ENCODE results near the gene AHSA1. TPM values are rescaled to one million over a fixed set of nuclear protein-coding genes. Genes with fewer than 3 reads are reported as not detected.
"Not testable (repeated sequence)": the region's sequence is repeated elsewhere in the genome, so short reads cannot be mapped to it uniquely, and the experiment has no call there.

AHSA1 gene
- polyA plus RNA-seq, 1 donor from 2014 or later: 207 TPM

DNA sequence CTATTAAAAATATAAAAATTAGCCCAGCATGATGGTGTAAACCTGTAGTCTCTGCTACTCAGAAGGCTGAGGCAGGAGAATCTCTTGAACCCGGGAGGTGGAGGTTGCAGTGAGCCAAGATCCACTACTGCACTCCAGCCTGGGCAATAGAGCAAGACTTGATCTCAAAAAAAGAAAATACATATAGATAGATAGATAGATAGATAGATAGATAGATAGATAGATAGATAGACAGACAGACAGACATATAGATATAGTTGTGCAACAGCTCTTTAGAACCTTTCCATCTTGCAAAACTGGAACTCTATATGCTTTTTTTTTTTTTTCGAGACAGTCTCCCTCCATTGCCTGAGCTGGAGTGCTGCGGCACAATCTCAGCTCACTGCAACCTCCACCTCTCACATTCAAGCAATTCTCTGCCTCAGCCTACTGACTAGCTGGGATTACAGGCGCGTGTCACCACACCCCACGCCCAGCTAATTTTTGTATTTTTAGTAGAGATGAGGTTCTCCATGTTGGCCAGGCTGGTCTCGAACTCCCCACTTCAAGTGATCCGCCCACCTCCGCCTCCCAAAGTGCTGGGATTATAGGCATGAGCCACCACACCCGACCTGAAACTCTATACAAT is 42.4 kb upstream of the AHSA1 start:
- not testable (repeated sequence) for H4K20me1 ChIP-seq (ENCODE audit: insufficient read depth); H3K27me3 ChIP-seq (ENCODE audit: insufficient read depth, low read depth, low read length); H3K9me3 ChIP-seq (ENCODE audit: low read length); H2AFZ ChIP-seq (ENCODE audit: low read depth, low read length); H3F3A ChIP-seq (ENCODE audit: insufficient read depth, low read length, poor library complexity, severe bottlenecking); H3K4me3 ChIP-seq (ENCODE audit: low read length); H3K4me2 ChIP-seq (ENCODE audit: low read length); H3K27ac ChIP-seq (ENCODE audit: low read length); H3K9me2 ChIP-seq (ENCODE audit: insufficient read depth, low read length); H3K9ac ChIP-seq (ENCODE audit: low read length); H3K36me3 ChIP-seq (ENCODE audit: insufficient read depth, low read length); H3K79me2 ChIP-seq (replicated peaks; ENCODE audit: insufficient read depth, low read length)

DNA sequence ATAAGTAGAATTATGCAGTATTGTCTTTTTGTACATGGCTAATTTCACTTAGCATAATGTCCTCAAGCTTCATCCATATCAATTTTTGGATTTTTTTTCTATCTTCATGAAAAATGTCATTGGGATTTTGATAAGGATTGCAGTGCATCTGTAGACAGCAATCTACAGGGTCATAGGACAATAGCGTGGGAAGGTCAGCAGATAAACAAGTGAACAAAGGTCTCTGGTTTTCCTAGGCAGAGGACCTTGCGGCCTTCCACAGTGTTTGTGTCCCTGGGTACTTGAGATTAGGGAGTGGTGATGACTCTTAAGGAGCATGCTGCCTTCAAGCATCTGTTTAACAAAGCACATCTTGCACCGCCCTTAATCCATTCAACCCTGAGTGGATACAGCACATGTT is 41.8 kb upstream of the AHSA1 start:
- H3K4me3 ChIP-seq (ENCODE audit: low read length); H3K4me2 ChIP-seq (ENCODE audit: low read length); H3K9me2 ChIP-seq (ENCODE audit: insufficient read depth, low read length); H3K36me3 ChIP-seq (ENCODE audit: insufficient read depth, low read length); H4K20me1 ChIP-seq (ENCODE audit: insufficient read depth); H3K79me2 ChIP-seq (replicated peaks; ENCODE audit: insufficient read depth, low read length); H3K9ac ChIP-seq (ENCODE audit: low read length); H3K9me3 ChIP-seq (ENCODE audit: low read length); H2AFZ ChIP-seq (ENCODE audit: low read depth, low read length); H3K27ac ChIP-seq (ENCODE audit: low read length); H3F3A ChIP-seq (ENCODE audit: insufficient read depth, low read length, poor library complexity, severe bottlenecking); H3K27me3 ChIP-seq (ENCODE audit: insufficient read depth, low read depth, low read length): not testable (repeated sequence)

DNA sequence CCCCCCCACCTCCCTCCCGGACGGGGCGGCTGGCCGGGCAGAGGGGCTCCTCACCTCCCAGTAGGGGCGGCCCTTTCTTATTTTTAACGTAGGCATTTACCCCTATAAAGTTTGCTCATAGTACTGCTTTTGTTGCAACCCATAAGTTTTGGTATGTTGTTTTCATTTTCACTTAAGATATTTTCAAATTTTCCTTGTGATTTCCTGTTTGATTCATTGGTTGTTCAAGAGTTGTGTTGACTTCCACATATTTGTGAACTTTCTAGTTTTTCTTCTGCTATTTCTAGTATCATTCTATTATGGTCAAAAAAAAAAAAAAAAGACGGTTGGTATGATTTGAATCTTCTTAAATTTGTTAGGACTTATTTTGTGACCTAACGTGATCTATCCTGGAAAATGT is 41.1 kb upstream of the AHSA1 start:
- no peak overlapping the region for H3K9ac ChIP-seq (ENCODE audit: low read length)
- H3K27me3 ChIP-seq (ENCODE audit: insufficient read depth, low read depth, low read length): no peaks in the 10 kb centered on the region
- H4K20me1 ChIP-seq (ENCODE audit: insufficient read depth): no peaks in the 10 kb centered on the region
- H3K27ac ChIP-seq (ENCODE audit: low read length): no peak overlapping the region
- no peaks in the 10 kb centered on the region for H3K79me2 ChIP-seq (replicated peaks; ENCODE audit: insufficient read depth, low read length)
- H3K9me2 ChIP-seq (ENCODE audit: insufficient read depth, low read length): no peaks in the 10 kb centered on the region
- H3K4me3 ChIP-seq (ENCODE audit: low read length): no peak overlapping the region
- no peaks in the 10 kb centered on the region for H3F3A ChIP-seq (ENCODE audit: insufficient read depth, low read length, poor library complexity, severe bottlenecking)
- no peaks in the 10 kb centered on the region for H3K9me3 ChIP-seq (ENCODE audit: low read length)
- no peaks in the 10 kb centered on the region for H3K36me3 ChIP-seq (ENCODE audit: insufficient read depth, low read length)
- no peak overlapping the region for H3K4me2 ChIP-seq (ENCODE audit: low read length)
- TF ChIP-seq SMC3 (conservative IDR thresholded peaks at IDR 0.05; ENCODE audit: poor library complexity): no peak
- TF ChIP-seq EZH2 (IDR thresholded peaks at IDR 0.05; ENCODE audit: borderline replicate concordance, insufficient read depth, low read length, poor library complexity, severe bottlenecking): no peak
- no peak overlapping the region for H2AFZ ChIP-seq (ENCODE audit: low read depth, low read length)

DNA sequence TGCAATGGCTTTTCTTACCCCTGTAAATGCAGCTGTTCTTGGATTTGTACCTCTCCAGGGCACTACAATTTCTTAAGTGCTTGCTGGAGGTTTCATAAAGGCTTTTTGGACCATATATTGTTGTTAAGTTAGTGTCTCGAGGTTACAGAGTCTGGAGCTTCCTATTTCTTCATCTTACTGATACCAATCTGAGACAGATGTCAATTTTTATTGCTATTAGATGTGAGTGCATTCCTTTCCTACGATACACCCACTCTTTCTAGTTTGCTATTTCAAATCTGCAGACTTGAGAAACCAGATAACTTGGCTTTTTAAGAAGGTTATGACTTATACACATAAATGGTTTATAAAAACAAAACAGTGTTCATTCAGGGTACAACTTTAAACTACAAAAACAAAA is 36.7 kb upstream of the AHSA1 start:
- Histone ChIP-seq H3F3A (ENCODE audit: insufficient read depth, low read length, poor library complexity, severe bottlenecking) (no peaks in the 10 kb centered on the region), H3K27me3 (ENCODE audit: insufficient read depth, low read depth, low read length) (no peaks in the 10 kb centered on the region), H3K79me2 (replicated peaks; ENCODE audit: insufficient read depth, low read length) (no peaks in the 10 kb centered on the region), H4K20me1 (ENCODE audit: insufficient read depth) (no peaks in the 10 kb centered on the region), H3K9ac (ENCODE audit: low read length) (no peak overlapping the region), H2AFZ (ENCODE audit: low read depth, low read length) (no peak overlapping the region), H3K4me3 (ENCODE audit: low read length) (no peak overlapping the region), H3K36me3 (ENCODE audit: insufficient read depth, low read length) (peaks cover 5% of the 10 kb centered on the region), H3K9me2 (ENCODE audit: insufficient read depth, low read length) (no peaks in the 10 kb centered on the region), H3K4me2 (ENCODE audit: low read length) (no peak overlapping the region), H3K9me3 (ENCODE audit: low read length) (no peaks in the 10 kb centered on the region), H3K27ac (ENCODE audit: low read length) (no peak overlapping the region)
- TF ChIP-seq EP300 (conservative IDR thresholded peaks at IDR 0.05; ENCODE audit: poor library complexity, severe bottlenecking) (no peak), POLR2AphosphoS5 (IDR thresholded peaks at IDR 0.05) (no peak), EZH2 (IDR thresholded peaks at IDR 0.05; ENCODE audit: borderline replicate concordance, insufficient read depth, low read length, poor library complexity, severe bottlenecking) (no peak), TAF1 (IDR thresholded peaks at IDR 0.05; ENCODE audit: low read depth) (no peak), RAD21 (conservative IDR thresholded peaks at IDR 0.05) (no peak), MXI1 (conservative IDR thresholded peaks at IDR 0.05; ENCODE audit: poor library complexity, severe bottlenecking) (no peak), SMC3 (conservative IDR thresholded peaks at IDR 0.05; ENCODE audit: poor library complexity) (no peak)
- TF ChIP-seq, protein P1, sequence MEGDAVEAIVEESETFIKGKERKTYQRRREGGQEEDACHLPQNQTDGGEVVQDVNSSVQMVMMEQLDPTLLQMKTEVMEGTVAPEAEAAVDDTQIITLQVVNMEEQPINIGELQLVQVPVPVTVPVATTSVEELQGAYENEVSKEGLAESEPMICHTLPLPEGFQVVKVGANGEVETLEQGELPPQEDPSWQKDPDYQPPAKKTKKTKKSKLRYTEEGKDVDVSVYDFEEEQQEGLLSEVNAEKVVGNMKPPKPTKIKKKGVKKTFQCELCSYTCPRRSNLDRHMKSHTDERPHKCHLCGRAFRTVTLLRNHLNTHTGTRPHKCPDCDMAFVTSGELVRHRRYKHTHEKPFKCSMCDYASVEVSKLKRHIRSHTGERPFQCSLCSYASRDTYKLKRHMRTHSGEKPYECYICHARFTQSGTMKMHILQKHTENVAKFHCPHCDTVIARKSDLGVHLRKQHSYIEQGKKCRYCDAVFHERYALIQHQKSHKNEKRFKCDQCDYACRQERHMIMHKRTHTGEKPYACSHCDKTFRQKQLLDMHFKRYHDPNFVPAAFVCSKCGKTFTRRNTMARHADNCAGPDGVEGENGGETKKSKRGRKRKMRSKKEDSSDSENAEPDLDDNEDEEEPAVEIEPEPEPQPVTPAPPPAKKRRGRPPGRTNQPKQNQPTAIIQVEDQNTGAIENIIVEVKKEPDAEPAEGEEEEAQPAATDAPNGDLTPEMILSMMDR (IDR thresholded peaks at IDR 0.05; ENCODE audit: poor library complexity, severe bottlenecking): no peak
- TF ChIP-seq, protein P2, sequence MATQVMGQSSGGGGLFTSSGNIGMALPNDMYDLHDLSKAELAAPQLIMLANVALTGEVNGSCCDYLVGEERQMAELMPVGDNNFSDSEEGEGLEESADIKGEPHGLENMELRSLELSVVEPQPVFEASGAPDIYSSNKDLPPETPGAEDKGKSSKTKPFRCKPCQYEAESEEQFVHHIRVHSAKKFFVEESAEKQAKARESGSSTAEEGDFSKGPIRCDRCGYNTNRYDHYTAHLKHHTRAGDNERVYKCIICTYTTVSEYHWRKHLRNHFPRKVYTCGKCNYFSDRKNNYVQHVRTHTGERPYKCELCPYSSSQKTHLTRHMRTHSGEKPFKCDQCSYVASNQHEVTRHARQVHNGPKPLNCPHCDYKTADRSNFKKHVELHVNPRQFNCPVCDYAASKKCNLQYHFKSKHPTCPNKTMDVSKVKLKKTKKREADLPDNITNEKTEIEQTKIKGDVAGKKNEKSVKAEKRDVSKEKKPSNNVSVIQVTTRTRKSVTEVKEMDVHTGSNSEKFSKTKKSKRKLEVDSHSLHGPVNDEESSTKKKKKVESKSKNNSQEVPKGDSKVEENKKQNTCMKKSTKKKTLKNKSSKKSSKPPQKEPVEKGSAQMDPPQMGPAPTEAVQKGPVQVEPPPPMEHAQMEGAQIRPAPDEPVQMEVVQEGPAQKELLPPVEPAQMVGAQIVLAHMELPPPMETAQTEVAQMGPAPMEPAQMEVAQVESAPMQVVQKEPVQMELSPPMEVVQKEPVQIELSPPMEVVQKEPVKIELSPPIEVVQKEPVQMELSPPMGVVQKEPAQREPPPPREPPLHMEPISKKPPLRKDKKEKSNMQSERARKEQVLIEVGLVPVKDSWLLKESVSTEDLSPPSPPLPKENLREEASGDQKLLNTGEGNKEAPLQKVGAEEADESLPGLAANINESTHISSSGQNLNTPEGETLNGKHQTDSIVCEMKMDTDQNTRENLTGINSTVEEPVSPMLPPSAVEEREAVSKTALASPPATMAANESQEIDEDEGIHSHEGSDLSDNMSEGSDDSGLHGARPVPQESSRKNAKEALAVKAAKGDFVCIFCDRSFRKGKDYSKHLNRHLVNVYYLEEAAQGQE (IDR thresholded peaks at IDR 0.05; ENCODE audit: borderline replicate concordance): no peak
